Body of pancreas (tissue), 4 donors: Measurements from ENCODE around the gene HOXD12. TPM values are rescaled to one million over a fixed set of nuclear protein-coding genes. Genes with fewer than 3 reads are reported as not detected.
A peak's percentile ranks its signal among the peaks of the same experiment; 100 is the strongest.

Experiments
- ATAC-seq: fragments of 150-250 bp; one replicate; pipeline ENCODE4 v1.9.1; 2016
- DNase-seq, 4 donors: peaks; one replicate each; pipeline ENCODE4 v3.0.0-alpha.2; 2019
- H3K27ac ChIP-seq, 4 donors: fragments of 200-600 bp; sonication (generic); 1 replicate in 3 of 4; 2 replicates in 1 of 4; pipeline versions ENCODE4 v1.5.1 to v1.6.1; 2016 to 2019; ENCODE audit warnings: mild to moderate bottlenecking in 1 of 4, mixed read lengths in 1 of 4, moderate library complexity in 1 of 4
- H3K27me3 ChIP-seq, 2 donors: fragments of 200-600 bp; sonication (generic); one replicate each; pipeline ENCODE4 v1.6.0; 2016; ENCODE audit warnings: mild to moderate bottlenecking in 1 of 2
- H3K36me3 ChIP-seq, 2 donors: fragments of 200-600 bp; sonication (generic); replicated peaks in 1 of 2; 2 replicates each; pipeline ENCODE4 v1.5.1; 2016; ENCODE audit warnings: low read depth in 2 of 2; ENCODE audit not compliant: insufficient read depth in 1 of 2
- H3K4me1 ChIP-seq: fragments of 200-600 bp; sonication (generic); one replicate; pipeline ENCODE4 v1.6.0; 2016
- H3K4me3 ChIP-seq, 2 donors: fragments of 200-600 bp; sonication (generic); 1 replicate in 1 of 2; 2 replicates in 1 of 2; pipeline ENCODE4 v1.5.1; 2016 to 2019
- H3K9me3 ChIP-seq, 3 donors: fragments of 200-600 bp; sonication (generic); 1 replicate in 2 of 3; 2 replicates in 1 of 3; pipeline ENCODE4 v1.5.1; 2016
- POLR2A ChIP-seq, 3 donors: fragments of 450-650 bp; IDR thresholded peaks; one replicate each; pipeline ENCODE4 v1.6.1; 2016; ENCODE audit warnings: antibody characterized with exemption in 3 of 3, mild to moderate bottlenecking in 2 of 3
- WGBS, 2 donors: methylation state at CpG; one replicate each; pipeline ENCODE4 v1.1.5; 2017; 5-methylcytosine and 5-hydroxymethylcytosine counted together
- intact Hi-C: fragments of 100-400 bp; cut with DNase I; formaldehyde crosslinking; loops from one replicate; pipeline ENCODE4 v1.15.1; 2023
- microRNA counts, 2 donors: library from miRNA; unstranded; fragments of <30 nt; microRNA quantifications; one replicate each; lab custom pipeline; 2017
- microRNA-seq, 2 donors: library from miRNA; unstranded; fragments of <30 nt; microRNA quantifications; one replicate each; pipeline ENCODE4, GENCODE V29; 2016; ENCODE audit warnings: borderline number of aligned reads in 2 of 2, borderline replicate concordance in 2 of 2
- small RNA-seq: library from RNA; depleted of rRNA; stranded (forward); fragments of <200 nt; gene quantifications from one replicate; pipeline ENCODE3, GENCODE V24; 2016
- total RNA-seq, 2 donors: library from RNA; depleted of rRNA; stranded (reverse); fragments of >200 nt; gene quantifications; one replicate each; pipeline ENCODE4 v1.1.0, GENCODE V29; 2016
- TF ChIP-seq, protein P1 (sequence below), 7 experiments: fragments of 450-650 bp in 4 of 7; fragments of 200-600 bp in 3 of 7; sonication (generic) in 3 of 7; IDR thresholded peaks; one replicate each; pipeline ENCODE4 v1.5.1; 2016 to 2019; ENCODE audit warnings: antibody characterized with exemption in 7 of 7

HOXD12 gene
- total RNA-seq, 2 donors from 2014 or later: not detected

DNA sequence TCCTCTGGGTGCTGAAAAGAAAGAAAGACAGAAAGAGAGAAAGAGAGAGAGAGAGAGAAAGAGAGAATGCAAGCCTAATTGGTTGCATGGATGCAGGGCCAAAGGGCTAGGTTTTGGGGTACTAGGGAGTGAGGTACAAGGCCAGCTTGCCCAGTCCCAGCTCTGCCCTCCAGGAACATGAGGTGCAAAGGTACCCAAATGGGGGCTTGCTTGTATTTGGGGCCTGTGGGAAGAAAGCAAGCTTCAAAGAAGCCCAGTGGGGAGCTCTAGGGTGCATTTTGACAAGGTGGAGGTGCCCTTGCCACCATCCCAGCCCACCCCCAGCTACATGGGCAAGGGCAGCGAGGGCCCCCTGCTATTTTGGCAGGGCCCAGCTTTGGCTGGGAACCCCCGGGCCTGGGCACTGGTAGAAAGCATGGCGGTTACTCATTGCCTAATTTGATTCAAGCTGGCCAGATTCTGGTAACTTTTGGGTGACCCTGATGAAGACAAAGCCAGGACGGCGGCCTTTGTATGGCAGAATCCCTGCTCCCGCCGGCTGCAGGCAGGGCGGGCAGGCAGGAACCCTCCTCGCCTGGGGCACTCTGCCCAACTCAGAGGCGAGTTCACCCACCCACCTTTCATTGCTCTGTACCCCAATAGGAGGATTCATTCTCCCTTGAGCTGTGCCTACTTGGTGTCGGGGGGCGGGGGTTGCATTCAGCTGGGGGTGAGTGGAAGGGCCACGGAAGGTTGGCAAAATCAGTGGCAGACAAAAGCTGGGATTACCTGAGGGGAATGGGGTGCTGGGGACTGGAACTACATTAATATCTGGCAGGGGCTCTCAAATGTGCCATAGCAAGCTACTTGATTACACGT is 51.2 kb downstream of the HOXD12 start:
- peaks cover 0 to 60% of the 10 kb centered on the region in 2 donors for H3K27me3 ChIP-seq
- ATAC-seq (no peak), DNase-seq (no peak)
- no peak overlapping the region for H3K27ac ChIP-seq
- no peaks in the 10 kb centered on the region for H3K9me3 ChIP-seq
- peaks cover 6% of the 10 kb centered on the region for H3K4me1 ChIP-seq
- H3K36me3 ChIP-seq: no peaks in the 10 kb centered on the region
- no peak for TF ChIP-seq POLR2A (IDR thresholded peaks at IDR 0.05)
- TF ChIP-seq, protein P1, sequence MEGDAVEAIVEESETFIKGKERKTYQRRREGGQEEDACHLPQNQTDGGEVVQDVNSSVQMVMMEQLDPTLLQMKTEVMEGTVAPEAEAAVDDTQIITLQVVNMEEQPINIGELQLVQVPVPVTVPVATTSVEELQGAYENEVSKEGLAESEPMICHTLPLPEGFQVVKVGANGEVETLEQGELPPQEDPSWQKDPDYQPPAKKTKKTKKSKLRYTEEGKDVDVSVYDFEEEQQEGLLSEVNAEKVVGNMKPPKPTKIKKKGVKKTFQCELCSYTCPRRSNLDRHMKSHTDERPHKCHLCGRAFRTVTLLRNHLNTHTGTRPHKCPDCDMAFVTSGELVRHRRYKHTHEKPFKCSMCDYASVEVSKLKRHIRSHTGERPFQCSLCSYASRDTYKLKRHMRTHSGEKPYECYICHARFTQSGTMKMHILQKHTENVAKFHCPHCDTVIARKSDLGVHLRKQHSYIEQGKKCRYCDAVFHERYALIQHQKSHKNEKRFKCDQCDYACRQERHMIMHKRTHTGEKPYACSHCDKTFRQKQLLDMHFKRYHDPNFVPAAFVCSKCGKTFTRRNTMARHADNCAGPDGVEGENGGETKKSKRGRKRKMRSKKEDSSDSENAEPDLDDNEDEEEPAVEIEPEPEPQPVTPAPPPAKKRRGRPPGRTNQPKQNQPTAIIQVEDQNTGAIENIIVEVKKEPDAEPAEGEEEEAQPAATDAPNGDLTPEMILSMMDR (IDR thresholded peaks at IDR 0.05): no peak
- WGBS, 2 donors: 10 to 13% methylated on average over 3 to 14 of the region's 14 CpGs
- intact Hi-C loops: no loop called here
- H3K4me3 ChIP-seq: no peak overlapping the region

DNA sequence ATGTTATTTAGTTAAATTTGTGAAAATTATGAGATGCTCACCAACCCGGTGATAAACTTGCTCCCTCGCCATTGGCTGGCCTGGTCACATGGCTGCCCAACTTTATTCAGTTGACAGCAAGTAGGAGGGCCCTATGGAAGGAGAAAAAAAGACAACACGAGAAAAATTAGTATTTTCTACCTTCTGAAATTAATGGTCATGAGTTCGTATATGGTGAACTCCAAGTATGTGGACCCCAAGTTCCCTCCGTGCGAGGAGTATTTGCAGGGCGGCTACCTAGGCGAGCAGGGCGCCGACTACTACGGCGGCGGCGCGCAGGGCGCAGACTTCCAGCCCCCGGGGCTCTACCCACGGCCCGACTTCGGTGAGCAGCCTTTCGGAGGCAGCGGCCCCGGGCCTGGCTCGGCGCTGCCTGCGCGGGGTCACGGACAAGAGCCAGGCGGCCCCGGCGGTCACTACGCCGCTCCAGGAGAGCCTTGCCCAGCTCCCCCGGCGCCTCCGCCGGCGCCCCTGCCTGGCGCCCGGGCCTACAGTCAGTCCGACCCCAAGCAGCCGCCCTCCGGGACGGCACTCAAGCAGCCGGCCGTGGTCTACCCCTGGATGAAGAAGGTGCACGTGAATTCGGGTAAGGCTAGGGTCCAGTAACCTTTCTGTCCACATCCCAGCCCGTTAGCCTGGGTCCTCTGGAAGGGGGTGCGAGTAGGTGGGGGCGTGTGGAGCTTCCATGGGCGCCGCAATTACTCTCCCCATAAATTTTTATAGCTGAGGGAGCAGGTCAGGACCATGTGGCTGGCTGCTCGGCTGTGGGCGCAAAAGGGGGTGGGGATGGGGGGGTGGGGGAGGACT is 52.1 kb downstream of the HOXD12 start, which contains the start of gene HOXD4:
TSS of gene HOXD4 (plus strand) at position 109 of the 846 bp plus-strand sequence. CDS start at position 193, 84 bp downstream.
- H3K27me3 ChIP-seq: peaks cover 0 to 58% of the 10 kb centered on the region in 2 donors
- no peaks in the 10 kb centered on the region for H3K36me3 ChIP-seq
- ATAC-seq (no peak), DNase-seq (no peak)
- H3K9me3 ChIP-seq: no peaks in the 10 kb centered on the region
- intact Hi-C loops: no loop called here
- peaks cover 7% of the 10 kb centered on the region for H3K4me1 ChIP-seq
- H3K27ac ChIP-seq: no peak within 1 kb of the TSS
- TF ChIP-seq, protein P1 (IDR thresholded peaks at IDR 0.05): no peak
- TF ChIP-seq POLR2A (IDR thresholded peaks at IDR 0.05): no peak
- WGBS, 2 donors: 4 to 7% methylated on average over 20 to 55 of the region's 55 CpGs
- H3K4me3 ChIP-seq: no peak within 1 kb of the TSS

MicroRNAs within 50 kb of the gene (microRNA counts, 767-probe panel; counts per million panel counts)
- microRNA hsa-miR-10b-5p (lab: Ali Mortazavi, UCI): 0 to 736 counts per million in 2 donors

Small RNAs within 50 kb of the gene (microRNA-seq; reads per million reads assigned to microRNA genes)
- gene MIR10B: 1,507 to 2,877 reads per million in 2 donors

Small RNAs within 50 kb of the gene (small RNA-seq; reads per million reads assigned to genes)
- 48,833 reads per million, percentile 100 among the genes with 10 or more reads in this experiment for gene MIR10B

Other genes with a start within 250 kb of the HOXD12 start
- gene LNPK, start 97.5 kb upstream of the HOXD12 start, total RNA-seq: 10 to 100 TPM in 1 of 2 donors, 1 to 10 TPM in 1; 6.6 to 10.6 TPM
- gene EVX2, start 15.8 kb upstream of the HOXD12 start, total RNA-seq: not detected
- gene HOXD13, start 7.1 kb upstream of the HOXD12 start, total RNA-seq: not detected
- gene HOXD11, start 7.5 kb downstream of the HOXD12 start, total RNA-seq: not detected
- under 1 TPM in 1 of 2 donors, not detected in 1; 0.26 TPM for gene HOXD10, start 17.0 kb downstream of the HOXD12 start, total RNA-seq
- 1 to 10 TPM in 1 of 2 donors, under 1 TPM in 1; 0.33 to 1.6 TPM for gene HOXD9, start 22.9 kb downstream of the HOXD12 start, total RNA-seq
- 1 to 10 TPM; 2.6 to 3.1 TPM for gene HOXD8, start 29.9 kb downstream of the HOXD12 start, total RNA-seq
- under 1 TPM in 1 of 2 donors, not detected in 1; 0.78 TPM for gene HOXD4, start 51.8 kb downstream of the HOXD12 start, total RNA-seq
- gene HOXD3, start 57.5 kb downstream of the HOXD12 start, total RNA-seq: under 1 TPM in 1 of 2 donors, not detected in 1; 0.26 TPM
- gene HOXD1, start 88.9 kb downstream of the HOXD12 start, total RNA-seq: under 1 TPM in 1 of 2 donors, not detected in 1; 0.26 TPM
- 10 to 100 TPM in 1 of 2 donors, 1 to 10 TPM in 1; 6.6 to 15.6 TPM for gene MTX2, start 169.6 kb downstream of the HOXD12 start, total RNA-seq